ENCODE results near the gene SPIN4. TPM values are rescaled to one million over a fixed set of nuclear protein-coding genes. Genes with fewer than 3 reads are reported as not detected.

The SPIN4 gene
- total and polyA plus RNA-seq, 2 experiments from 2014 or later = 5.0 to 6.0 TPM

DNA sequence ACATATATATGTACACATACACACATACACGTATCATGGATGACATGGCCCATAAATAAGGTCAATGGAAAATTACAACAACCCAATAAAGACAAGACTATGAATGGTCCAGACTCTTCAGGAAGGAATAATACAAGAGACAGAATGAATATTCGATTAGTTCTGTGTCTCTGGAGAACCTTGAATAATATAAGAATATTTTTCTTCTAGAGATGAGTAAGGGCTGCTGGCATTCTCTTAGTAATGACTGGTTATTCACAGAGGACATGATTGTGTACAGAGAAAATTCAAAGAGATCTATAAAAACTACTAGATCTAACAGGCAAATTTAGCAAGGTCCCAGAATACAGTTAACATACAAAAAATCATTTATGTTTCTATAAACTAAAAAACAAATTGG, 23.3 kb downstream of the SPIN4 start:
- Histone ChIP-seq H3K4me1 (ENCODE audit: low read depth) (no peaks in the 10 kb centered on the region), H3K9me3 (ENCODE audit: low read depth) (no peaks in the 10 kb centered on the region), H3K27me3 (no peaks in the 10 kb centered on the region), H3K27ac (no peak overlapping the region), H3K4me3 (no peak overlapping the region), H3K36me3 (no peaks in the 10 kb centered on the region)
- TF ChIP-seq, protein P1, sequence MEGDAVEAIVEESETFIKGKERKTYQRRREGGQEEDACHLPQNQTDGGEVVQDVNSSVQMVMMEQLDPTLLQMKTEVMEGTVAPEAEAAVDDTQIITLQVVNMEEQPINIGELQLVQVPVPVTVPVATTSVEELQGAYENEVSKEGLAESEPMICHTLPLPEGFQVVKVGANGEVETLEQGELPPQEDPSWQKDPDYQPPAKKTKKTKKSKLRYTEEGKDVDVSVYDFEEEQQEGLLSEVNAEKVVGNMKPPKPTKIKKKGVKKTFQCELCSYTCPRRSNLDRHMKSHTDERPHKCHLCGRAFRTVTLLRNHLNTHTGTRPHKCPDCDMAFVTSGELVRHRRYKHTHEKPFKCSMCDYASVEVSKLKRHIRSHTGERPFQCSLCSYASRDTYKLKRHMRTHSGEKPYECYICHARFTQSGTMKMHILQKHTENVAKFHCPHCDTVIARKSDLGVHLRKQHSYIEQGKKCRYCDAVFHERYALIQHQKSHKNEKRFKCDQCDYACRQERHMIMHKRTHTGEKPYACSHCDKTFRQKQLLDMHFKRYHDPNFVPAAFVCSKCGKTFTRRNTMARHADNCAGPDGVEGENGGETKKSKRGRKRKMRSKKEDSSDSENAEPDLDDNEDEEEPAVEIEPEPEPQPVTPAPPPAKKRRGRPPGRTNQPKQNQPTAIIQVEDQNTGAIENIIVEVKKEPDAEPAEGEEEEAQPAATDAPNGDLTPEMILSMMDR (IDR thresholded peaks at IDR 0.05; ENCODE audit: low read depth, low read length) = no peak
- no peak for DNase-seq (ENCODE audit: low read depth in 1 of 2, low spot score in 1 of 2)

DNA sequence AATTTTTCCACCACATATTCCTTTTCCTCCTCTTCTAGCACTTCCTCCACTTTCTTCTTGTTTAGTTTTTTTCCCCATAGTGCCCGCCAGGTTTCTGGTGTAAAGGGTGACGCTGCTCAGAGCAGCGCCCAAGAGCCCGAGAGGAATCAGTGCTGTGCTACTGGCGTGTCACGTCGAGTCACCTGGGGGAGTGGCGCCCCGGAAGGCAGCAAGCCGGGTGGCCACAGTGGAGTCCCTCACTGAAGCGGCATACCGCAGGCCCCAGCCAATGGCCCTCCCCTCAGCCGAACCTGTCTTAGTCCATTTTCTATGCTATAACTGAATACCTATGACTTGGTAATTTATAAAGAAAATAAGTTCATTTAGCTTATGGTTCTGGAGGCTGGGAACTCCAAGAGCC, 51.5 kb downstream of the SPIN4 start:
- Histone ChIP-seq H3K9me3 (ENCODE audit: low read depth) (no peaks in the 10 kb centered on the region), H3K36me3 (no peaks in the 10 kb centered on the region), H3K4me3 (no peak overlapping the region), H3K27ac (no peak overlapping the region), H3K27me3 (no peaks in the 10 kb centered on the region), H3K4me1 (ENCODE audit: low read depth) (no peaks in the 10 kb centered on the region)
- TF ChIP-seq, protein P1 (IDR thresholded peaks at IDR 0.05; ENCODE audit: low read depth, low read length) = no peak
- no peak for DNase-seq (ENCODE audit: low read depth in 1 of 2, low spot score in 1 of 2)

Data from cardiac muscle cell (in vitro differentiated cells and primary cell).